RWPE2 (cell line): Measurements from ENCODE around the gene EPHA6.

Source experiments
- ATAC-seq: fragments of 200-7000 bp; cut with Tn5 transposase; 3 replicates; pipeline ENCODE4 v1.9.1; 2021; ENCODE audit warnings: low read depth
- DNase-seq: peaks from one replicate; pipeline ENCODE4 v3.0.0-alpha.2; 2020; ENCODE audit warnings: low spot score
- H3K27ac ChIP-seq: fragments of 450-650 bp; 2 replicates; pipeline ENCODE4 v1.5.1; 2017; ENCODE audit warnings: mild to moderate bottlenecking; ENCODE audit not compliant: poor library complexity, severe bottlenecking
- H3K27me3 ChIP-seq: fragments of 250-450 bp; sonication (Bioruptor Pico); 2 replicates; pipeline ENCODE4 v1.5.1; 2021; ENCODE audit warnings: mild to moderate bottlenecking, moderate library complexity; ENCODE audit not compliant: insufficient read depth, poor library complexity, severe bottlenecking
- H3K36me3 ChIP-seq: fragments of 250-450 bp; sonication (Bioruptor Pico); 2 replicates; pipeline ENCODE4 v1.5.1; 2020; ENCODE audit warnings: low read depth, mild to moderate bottlenecking, moderate library complexity
- H3K4me1 ChIP-seq: fragments of 250-450 bp; sonication (Bioruptor Pico); 2 replicates; pipeline ENCODE4 v1.5.1; 2021; ENCODE audit warnings: mild to moderate bottlenecking, moderate library complexity; ENCODE audit not compliant: insufficient read depth, poor library complexity, severe bottlenecking
- H3K4me3 ChIP-seq: fragments of 250-450 bp; sonication (Bioruptor Pico); 2 replicates; pipeline ENCODE4 v1.5.1; 2021; ENCODE audit warnings: mild to moderate bottlenecking, moderate library complexity; ENCODE audit not compliant: severe bottlenecking
- H3K9me3 ChIP-seq: fragments of 250-450 bp; sonication (Bioruptor Pico); 2 replicates; pipeline ENCODE4 v1.5.1; 2021; ENCODE audit warnings: mild to moderate bottlenecking, moderate library complexity; ENCODE audit not compliant: severe bottlenecking
- TF ChIP-seq, protein P1 (sequence below): fragments of 450-650 bp; IDR thresholded peaks from one replicate; pipeline ENCODE4 v1.5.1; 2017; ENCODE audit warnings: mild to moderate bottlenecking, moderate library complexity; ENCODE audit not compliant: poor library complexity, severe bottlenecking

The EPHA6 gene

DNA sequence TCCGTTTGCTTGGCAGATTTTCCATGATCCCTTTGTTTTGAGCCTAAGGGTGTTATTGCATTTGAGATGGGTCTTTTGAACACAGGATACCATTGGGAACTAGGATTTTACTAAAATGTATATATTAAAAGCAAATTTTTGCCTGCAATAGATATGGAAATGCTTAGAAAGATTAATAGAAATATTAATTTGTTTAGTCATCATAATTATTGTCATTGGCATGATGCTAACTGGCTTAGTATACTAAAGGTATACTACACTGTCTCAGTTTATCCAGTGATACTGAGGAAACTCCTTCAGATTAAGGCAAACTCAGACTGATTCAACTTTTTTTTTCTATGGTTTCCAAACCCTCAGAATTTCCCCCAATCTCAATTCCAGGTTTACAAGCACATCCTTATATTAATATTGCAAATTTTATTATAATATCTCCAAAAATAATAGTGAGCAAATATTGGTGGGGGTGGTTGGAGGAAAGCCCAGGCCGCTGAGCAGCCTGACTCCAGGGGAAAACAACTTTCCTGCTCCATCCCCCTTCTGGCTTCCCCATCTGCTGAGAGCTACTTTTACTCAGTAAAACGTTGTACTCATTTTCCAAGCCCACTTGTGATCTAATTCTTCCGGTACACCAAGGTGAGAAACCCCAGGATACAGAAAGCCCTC lies 291.7 kb downstream of the EPHA6 start:
- Histone ChIP-seq H3K36me3 (no peaks in the 10 kb centered on the region), H3K4me3 (no peak overlapping the region), H3K9me3 (no peaks in the 10 kb centered on the region), H3K4me1 (no peaks in the 10 kb centered on the region), H3K27me3 (no peaks in the 10 kb centered on the region), H3K27ac (no peak overlapping the region)
- DNase-seq (no peak), ATAC-seq (no peak)
- TF ChIP-seq, protein P1, sequence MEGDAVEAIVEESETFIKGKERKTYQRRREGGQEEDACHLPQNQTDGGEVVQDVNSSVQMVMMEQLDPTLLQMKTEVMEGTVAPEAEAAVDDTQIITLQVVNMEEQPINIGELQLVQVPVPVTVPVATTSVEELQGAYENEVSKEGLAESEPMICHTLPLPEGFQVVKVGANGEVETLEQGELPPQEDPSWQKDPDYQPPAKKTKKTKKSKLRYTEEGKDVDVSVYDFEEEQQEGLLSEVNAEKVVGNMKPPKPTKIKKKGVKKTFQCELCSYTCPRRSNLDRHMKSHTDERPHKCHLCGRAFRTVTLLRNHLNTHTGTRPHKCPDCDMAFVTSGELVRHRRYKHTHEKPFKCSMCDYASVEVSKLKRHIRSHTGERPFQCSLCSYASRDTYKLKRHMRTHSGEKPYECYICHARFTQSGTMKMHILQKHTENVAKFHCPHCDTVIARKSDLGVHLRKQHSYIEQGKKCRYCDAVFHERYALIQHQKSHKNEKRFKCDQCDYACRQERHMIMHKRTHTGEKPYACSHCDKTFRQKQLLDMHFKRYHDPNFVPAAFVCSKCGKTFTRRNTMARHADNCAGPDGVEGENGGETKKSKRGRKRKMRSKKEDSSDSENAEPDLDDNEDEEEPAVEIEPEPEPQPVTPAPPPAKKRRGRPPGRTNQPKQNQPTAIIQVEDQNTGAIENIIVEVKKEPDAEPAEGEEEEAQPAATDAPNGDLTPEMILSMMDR: no peak

DNA sequence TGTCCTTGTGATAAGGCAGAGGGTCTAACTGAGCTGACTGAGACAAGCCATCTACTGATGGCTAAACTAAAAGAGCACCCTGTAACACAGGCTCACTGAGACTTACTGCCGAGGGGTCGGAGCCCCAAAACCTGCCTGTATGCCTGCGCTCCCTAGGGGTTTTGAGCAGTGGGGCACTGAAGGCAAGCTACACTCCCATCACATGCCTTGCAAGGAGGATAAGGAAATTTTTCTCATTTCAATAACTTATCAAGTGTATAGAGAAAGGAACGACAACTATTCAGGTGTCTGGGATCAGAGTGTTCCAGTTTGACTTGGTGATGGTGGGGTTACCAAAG lies 292.2 kb downstream of the EPHA6 start:
- Histone ChIP-seq H3K4me3 (no peak overlapping the region), H3K27ac (no peak overlapping the region), H3K4me1 (no peaks in the 10 kb centered on the region), H3K36me3 (no peaks in the 10 kb centered on the region), H3K9me3 (no peaks in the 10 kb centered on the region), H3K27me3 (no peaks in the 10 kb centered on the region)
- ATAC-seq: no peak
- TF ChIP-seq, protein P1: no peak
- no peak for DNase-seq

DNA sequence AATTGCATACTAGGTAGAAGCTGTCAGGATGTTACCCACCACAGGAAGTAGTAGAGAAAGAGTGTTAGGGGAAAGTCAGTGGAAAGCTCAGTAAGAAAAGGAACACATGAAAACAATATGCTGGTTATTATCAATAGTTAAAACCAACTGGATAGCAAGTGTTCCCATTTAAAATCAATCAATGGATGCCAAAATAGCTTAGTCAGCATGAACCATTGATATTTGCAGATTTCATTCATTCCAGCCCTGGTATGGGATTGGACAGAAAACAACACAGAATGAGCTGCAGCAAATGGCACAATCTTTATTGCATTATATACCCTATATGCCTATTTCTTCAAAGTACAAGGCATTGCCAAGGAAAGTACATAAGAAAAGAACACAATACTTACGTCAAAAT lies 293.7 kb downstream of the EPHA6 start:
- Histone ChIP-seq H3K27me3 (no peaks in the 10 kb centered on the region), H3K4me1 (no peaks in the 10 kb centered on the region), H3K4me3 (no peak overlapping the region), H3K36me3 (no peaks in the 10 kb centered on the region), H3K27ac (no peak overlapping the region), H3K9me3 (no peaks in the 10 kb centered on the region)
- DNase-seq (no peak), ATAC-seq (no peak)
- TF ChIP-seq, protein P1: no peak

DNA sequence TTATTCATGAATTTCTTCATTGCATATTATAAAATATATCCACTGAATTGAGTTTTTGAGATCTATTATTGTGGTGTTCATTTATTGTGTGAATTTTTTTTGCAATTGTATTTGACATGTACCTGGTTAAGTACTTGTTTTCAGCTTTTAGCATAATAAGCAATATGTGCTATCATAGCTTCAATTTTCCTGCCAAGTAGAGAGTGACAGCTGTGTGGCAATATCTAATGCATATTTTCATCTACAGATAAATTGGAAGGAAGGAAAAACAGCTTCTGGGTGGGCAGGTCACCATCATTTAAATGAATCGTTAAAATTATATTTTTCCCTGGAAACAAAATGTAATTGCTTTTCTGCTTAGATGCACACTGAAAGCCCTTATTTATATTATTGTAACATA lies 296.9 kb downstream of the EPHA6 start:
- DNase-seq (no peak), ATAC-seq (no peak)
- H3K27ac ChIP-seq: no peak overlapping the region
- no peak overlapping the region for H3K4me3 ChIP-seq
- H3K4me1 ChIP-seq: no peaks in the 10 kb centered on the region
- H3K36me3 ChIP-seq: no peaks in the 10 kb centered on the region
- H3K27me3 ChIP-seq: no peaks in the 10 kb centered on the region
- TF ChIP-seq, protein P1: no peak
- H3K9me3 ChIP-seq: no peaks in the 10 kb centered on the region

DNA sequence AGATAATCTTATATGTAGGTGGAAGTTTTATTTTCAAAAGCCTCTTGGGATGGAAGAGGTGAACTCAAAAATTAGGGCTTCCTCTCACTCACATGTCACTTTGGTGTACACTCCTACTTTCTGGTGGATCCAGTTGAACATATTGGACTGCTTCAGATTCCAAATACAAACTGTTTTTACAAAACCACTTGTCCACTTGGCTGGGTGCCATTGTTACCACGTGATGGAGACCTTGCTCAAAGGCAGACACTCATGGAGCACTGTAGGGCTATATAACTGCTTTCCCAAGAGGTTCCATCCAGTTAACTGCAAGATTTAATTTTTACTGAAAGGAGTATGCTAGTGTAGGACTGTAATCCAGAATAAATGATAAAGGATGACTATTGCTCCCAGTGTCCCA lies 307.0 kb downstream of the EPHA6 start:
- Histone ChIP-seq H3K27ac (no peak overlapping the region), H3K4me3 (no peak overlapping the region), H3K4me1 (no peaks in the 10 kb centered on the region), H3K36me3 (no peaks in the 10 kb centered on the region), H3K27me3 (peaks cover 3% of the 10 kb centered on the region), H3K9me3 (no peaks in the 10 kb centered on the region)
- ATAC-seq (no peak), DNase-seq (no peak)
- TF ChIP-seq, protein P1: no peak
